K562 (cell line): ENCODE results near the gene ENG. TPM values are rescaled to one million over a fixed set of nuclear protein-coding genes. Genes with fewer than 3 reads are reported as not detected.

ENCODE experiments used
- CBX1 ChIP-seq: sonication (generic); IDR thresholded peaks from 2 replicates; pipeline ENCODE4 v1.6.1; 2016; ENCODE audit warnings: antibody characterized with exemption, low read depth, mild to moderate bottlenecking
- CSDE1 ChIP-seq, 2 experiments: fragments of 450-650 bp; IDR thresholded peaks; 2 replicates each; pipeline ENCODE4 v1.6.1; 2016; ENCODE audit warnings: mild to moderate bottlenecking in 1 of 2
- ELF1 ChIP-seq: fragments of 200-800 bp; sonication (Bioruptor generic); IDR thresholded peaks from 2 replicates; pipeline ENCODE4 v1.6.1; 2016; ENCODE audit warnings: missing genetic modification characterization, missing compliant biosample characterization
- MNT ChIP-seq, 2 experiments: fragments of 450-650 bp; conservative IDR thresholded peaks; 2 replicates each; pipeline ENCODE4 v1.6.1; 2017; ENCODE audit warnings: mild to moderate bottlenecking in 2 of 2, moderate library complexity in 2 of 2
- NELFE ChIP-seq: IDR thresholded peaks from 2 replicates; pipeline ENCODE4 v1.6.1; 2011; ENCODE audit warnings: mild to moderate bottlenecking; ENCODE audit not compliant: insufficient read depth, insufficient read length
- NRF1 ChIP-seq, 2 experiments: fragments of 450-650 bp; IDR thresholded peaks in 1 of 2; conservative IDR thresholded peaks in 1 of 2; 2 replicates each; pipeline ENCODE4 v1.6.1; 2014; ENCODE audit warnings: mild to moderate bottlenecking in 2 of 2
- NUFIP1 ChIP-seq: fragments of 450-650 bp; IDR thresholded peaks from 2 replicates; pipeline ENCODE4 v1.6.1; 2018; ENCODE audit not compliant: partially characterized antibody
- PHF8 ChIP-seq: fragments of 200-600 bp; sonication (generic); IDR thresholded peaks from 2 replicates; pipeline ENCODE4 v1.6.1; 2012; ENCODE audit warnings: mixed run types, mild to moderate bottlenecking, inconsistent platforms, low read length, moderate library complexity, borderline replicate concordance
- RNF2 ChIP-seq: sonication (generic); IDR thresholded peaks from 2 replicates; pipeline ENCODE4 v1.6.1; 2016
- SMARCE1 ChIP-seq: fragments of 450-650 bp; IDR thresholded peaks from 2 replicates; pipeline ENCODE4 v1.7.1; 2016; ENCODE audit warnings: mild to moderate bottlenecking
- SRSF1 ChIP-seq: fragments of 200-400 bp; formaldehyde crosslinking; IDR thresholded peaks from 2 replicates; pipeline ENCODE4 v1.6.1; 2017; ENCODE audit warnings: mild to moderate bottlenecking, low read depth, low read length, moderate library complexity
- ZKSCAN8 ChIP-seq: fragments of 200-800 bp; sonication (Bioruptor generic); IDR thresholded peaks from 2 replicates; pipeline ENCODE4 v1.6.1; 2016; ENCODE audit warnings: missing genetic modification characterization, missing compliant biosample characterization
- ZNF133 ChIP-seq: fragments of 250-450 bp; sonication (Bioruptor Pico); IDR thresholded peaks from 2 replicates; pipeline ENCODE4 v1.4.0; 2020; ENCODE audit warnings: mild to moderate bottlenecking
- polyA plus RNA-seq, 8 experiments: library from polyadenylated mRNA; depleted of rRNA in 4 of 8; stranded (reverse) in 5 of 8; unstranded in 3 of 8; fragments of >200 nt; fragmentation: Nextera tagmentation in 2 of 8; fragmentation: Illumina TruSeq in 1 of 8; extraction: Ambion mirVana in 2 of 8; extraction: Trizol in 1 of 8; gene quantifications; 2 replicates each; pipeline versions ENCODE4 v1.2.1 to v1.2.3, GENCODE V29; 2011 to 2014; ENCODE audit warnings: inconsistent platforms in 1 of 8, missing spikeins in 1 of 8
- total RNA-seq, 7 experiments: library from RNA; depleted of rRNA in 6 of 7; stranded (reverse); fragments of >200 nt in 6 of 7; fragmentation: Illumina TruSeq in 2 of 7; extraction: Trizol in 2 of 7; gene quantifications; 2 replicates each; pipeline versions ENCODE4 v1.2.1 to v1.2.3, GENCODE V29; 2011 to 2021; ENCODE audit warnings: low replicate concordance in 1 of 7
- TF ChIP-seq, protein P1 (sequence below): fragments of 450-650 bp; IDR thresholded peaks from 2 replicates; pipeline ENCODE4 v1.7.1; 2018; ENCODE audit warnings: mild to moderate bottlenecking, low read depth; ENCODE audit not compliant: partially characterized antibody
- TF ChIP-seq, protein P2 (sequence below): sonication (generic); formaldehyde crosslinking; IDR thresholded peaks from 2 replicates; pipeline ENCODE4 v1.8.1; 2023; ENCODE audit warnings: missing genetic modification reagents, mild to moderate bottlenecking, borderline replicate concordance
- TF ChIP-seq, protein P3 (sequence below): sonication (generic); formaldehyde crosslinking; IDR thresholded peaks from 2 replicates; pipeline ENCODE4 v1.9.0; 2022; ENCODE audit warnings: mild to moderate bottlenecking, missing genetic modification reagents

Gene ENG
- total and polyA plus RNA-seq, 9 of the 15 experiments (the other 6 are each of a cell fraction or from before 2014, with no cell fraction given) = 0.04 to 0.40 (median 0.14) TPM; not detected in 1

GRCh38 chr9:127825319-127826051 is 29.0 kb downstream of the ENG start (continued):
- TF ChIP-seq MNT (conservative IDR thresholded peaks at IDR 0.05) (peak in 1 of 2 experiments; percentile 45; a peak in 1 of 4 replicates), NELFE (no peak), PHF8 (peak; percentile 39; the same call in 1 of the 2 replicates), ZKSCAN8 (CRISPR knock-in tag) (no peak), ELF1 (no peak), RNF2 (no peak), ZNF133 (CRISPR knock-in tag) (no peak), SMARCE1 (peak; percentile 47; the same call in 1 of the 2 replicates), CBX1 (no peak), CSDE1 (IDR thresholded peaks at IDR 0.05) (no peak), NRF1 (conservative IDR thresholded peaks at IDR 0.05 in 1 of 2, IDR thresholded peaks at IDR 0.05 in 1 of 2) (peak; percentile 73 to 78), NUFIP1 (no peak), SRSF1 (no peak)
- TF ChIP-seq, protein P1, sequence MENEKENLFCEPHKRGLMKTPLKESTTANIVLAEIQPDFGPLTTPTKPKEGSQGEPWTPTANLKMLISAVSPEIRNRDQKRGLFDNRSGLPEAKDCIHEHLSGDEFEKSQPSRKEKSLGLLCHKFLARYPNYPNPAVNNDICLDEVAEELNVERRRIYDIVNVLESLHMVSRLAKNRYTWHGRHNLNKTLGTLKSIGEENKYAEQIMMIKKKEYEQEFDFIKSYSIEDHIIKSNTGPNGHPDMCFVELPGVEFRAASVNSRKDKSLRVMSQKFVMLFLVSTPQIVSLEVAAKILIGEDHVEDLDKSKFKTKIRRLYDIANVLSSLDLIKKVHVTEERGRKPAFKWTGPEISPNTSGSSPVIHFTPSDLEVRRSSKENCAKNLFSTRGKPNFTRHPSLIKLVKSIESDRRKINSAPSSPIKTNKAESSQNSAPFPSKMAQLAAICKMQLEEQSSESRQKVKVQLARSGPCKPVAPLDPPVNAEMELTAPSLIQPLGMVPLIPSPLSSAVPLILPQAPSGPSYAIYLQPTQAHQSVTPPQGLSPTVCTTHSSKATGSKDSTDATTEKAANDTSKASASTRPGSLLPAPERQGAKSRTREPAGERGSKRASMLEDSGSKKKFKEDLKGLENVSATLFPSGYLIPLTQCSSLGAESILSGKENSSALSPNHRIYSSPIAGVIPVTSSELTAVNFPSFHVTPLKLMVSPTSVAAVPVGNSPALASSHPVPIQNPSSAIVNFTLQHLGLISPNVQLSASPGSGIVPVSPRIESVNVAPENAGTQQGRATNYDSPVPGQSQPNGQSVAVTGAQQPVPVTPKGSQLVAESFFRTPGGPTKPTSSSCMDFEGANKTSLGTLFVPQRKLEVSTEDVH = no peak
- TF ChIP-seq, protein P2, sequence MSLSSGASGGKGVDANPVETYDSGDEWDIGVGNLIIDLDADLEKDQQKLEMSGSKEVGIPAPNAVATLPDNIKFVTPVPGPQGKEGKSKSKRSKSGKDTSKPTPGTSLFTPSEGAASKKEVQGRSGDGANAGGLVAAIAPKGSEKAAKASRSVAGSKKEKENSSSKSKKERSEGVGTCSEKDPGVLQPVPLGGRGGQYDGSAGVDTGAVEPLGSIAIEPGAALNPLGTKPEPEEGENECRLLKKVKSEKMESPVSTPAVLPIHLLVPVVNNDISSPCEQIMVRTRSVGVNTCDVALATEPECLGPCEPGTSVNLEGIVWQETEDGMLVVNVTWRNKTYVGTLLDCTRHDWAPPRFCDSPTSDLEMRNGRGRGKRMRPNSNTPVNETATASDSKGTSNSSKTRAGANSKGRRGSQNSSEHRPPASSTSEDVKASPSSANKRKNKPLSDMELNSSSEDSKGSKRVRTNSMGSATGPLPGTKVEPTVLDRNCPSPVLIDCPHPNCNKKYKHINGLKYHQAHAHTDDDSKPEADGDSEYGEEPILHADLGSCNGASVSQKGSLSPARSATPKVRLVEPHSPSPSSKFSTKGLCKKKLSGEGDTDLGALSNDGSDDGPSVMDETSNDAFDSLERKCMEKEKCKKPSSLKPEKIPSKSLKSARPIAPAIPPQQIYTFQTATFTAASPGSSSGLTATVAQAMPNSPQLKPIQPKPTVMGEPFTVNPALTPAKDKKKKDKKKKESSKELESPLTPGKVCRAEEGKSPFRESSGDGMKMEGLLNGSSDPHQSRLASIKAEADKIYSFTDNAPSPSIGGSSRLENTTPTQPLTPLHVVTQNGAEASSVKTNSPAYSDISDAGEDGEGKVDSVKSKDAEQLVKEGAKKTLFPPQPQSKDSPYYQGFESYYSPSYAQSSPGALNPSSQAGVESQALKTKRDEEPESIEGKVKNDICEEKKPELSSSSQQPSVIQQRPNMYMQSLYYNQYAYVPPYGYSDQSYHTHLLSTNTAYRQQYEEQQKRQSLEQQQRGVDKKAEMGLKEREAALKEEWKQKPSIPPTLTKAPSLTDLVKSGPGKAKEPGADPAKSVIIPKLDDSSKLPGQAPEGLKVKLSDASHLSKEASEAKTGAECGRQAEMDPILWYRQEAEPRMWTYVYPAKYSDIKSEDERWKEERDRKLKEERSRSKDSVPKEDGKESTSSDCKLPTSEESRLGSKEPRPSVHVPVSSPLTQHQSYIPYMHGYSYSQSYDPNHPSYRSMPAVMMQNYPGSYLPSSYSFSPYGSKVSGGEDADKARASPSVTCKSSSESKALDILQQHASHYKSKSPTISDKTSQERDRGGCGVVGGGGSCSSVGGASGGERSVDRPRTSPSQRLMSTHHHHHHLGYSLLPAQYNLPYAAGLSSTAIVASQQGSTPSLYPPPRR (CRISPR knock-in tag) = no peak
- TF ChIP-seq, protein P3, sequence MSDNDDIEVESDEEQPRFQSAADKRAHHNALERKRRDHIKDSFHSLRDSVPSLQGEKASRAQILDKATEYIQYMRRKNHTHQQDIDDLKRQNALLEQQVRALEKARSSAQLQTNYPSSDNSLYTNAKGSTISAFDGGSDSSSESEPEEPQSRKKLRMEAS (CRISPR knock-in tag) = 0 out of 2 replicates have a peak, but pooled peaks have one; percentile 18
